H9 (cell line): Measurements from ENCODE around the gene MRTFA. TPM values are rescaled to one million over a fixed set of nuclear protein-coding genes. Genes with fewer than 3 reads are reported as not detected.

ENCODE experiments used
- DNase-seq: peaks from one replicate; pipeline ENCODE4 v3.0.0-alpha.2; 2017
- H2AFZ ChIP-seq: one replicate; pipeline ENCODE4 v1.6.1; 2013; ENCODE audit warnings: mild to moderate bottlenecking, low read length, control low read depth, moderate library complexity
- H2AK5ac ChIP-seq: 2 replicates; pipeline ENCODE4 v1.6.1; 2013; ENCODE audit warnings: low read length, control low read depth, mixed read lengths; ENCODE audit not compliant: insufficient read length
- H2BK120ac ChIP-seq: one replicate; pipeline ENCODE4 v1.6.1; 2013; ENCODE audit warnings: low read depth, mild to moderate bottlenecking, low read length, control low read depth, inconsistent platforms; ENCODE audit not compliant: poor library complexity, severe bottlenecking
- H2BK12ac ChIP-seq: 2 replicates; pipeline ENCODE4 v1.6.1; 2013; ENCODE audit warnings: low read length, control low read depth, mixed read lengths, low read depth; ENCODE audit not compliant: insufficient read length
- H2BK15ac ChIP-seq: 2 replicates; pipeline ENCODE4 v1.6.1; 2013; ENCODE audit warnings: low read depth, low read length, control low read depth
- H2BK20ac ChIP-seq: one replicate; pipeline ENCODE4 v1.6.1; 2013; ENCODE audit warnings: low read depth, mild to moderate bottlenecking, low read length, control low read depth, inconsistent platforms; ENCODE audit not compliant: poor library complexity, severe bottlenecking
- H2BK5ac ChIP-seq: 2 replicates; pipeline ENCODE4 v1.6.1; 2013; ENCODE audit warnings: low read length, control low read depth, mixed read lengths; ENCODE audit not compliant: insufficient read length
- H3K14ac ChIP-seq: 2 replicates; pipeline ENCODE4 v1.6.1; 2013; ENCODE audit warnings: low read length, control low read depth; ENCODE audit not compliant: insufficient read depth
- H3K18ac ChIP-seq: 2 replicates; pipeline ENCODE4 v1.6.1; 2013; ENCODE audit warnings: low read depth, mild to moderate bottlenecking, mixed read lengths, low read length, control low read depth; ENCODE audit not compliant: insufficient read length
- H3K23ac ChIP-seq: 2 replicates; pipeline ENCODE4 v1.6.1; 2013; ENCODE audit warnings: low read length, control low read depth, mixed read lengths, low read depth; ENCODE audit not compliant: insufficient read length
- H3K23me2 ChIP-seq: 2 replicates; pipeline ENCODE4 v1.6.1; 2013; ENCODE audit warnings: low read depth, mild to moderate bottlenecking, mixed read lengths, low read length, control low read depth; ENCODE audit not compliant: insufficient read length, poor library complexity, severe bottlenecking
- H3K27ac ChIP-seq: 2 replicates; pipeline ENCODE4 v1.5.1; 2013; ENCODE audit warnings: low read length, control low read depth, mixed read lengths, low read depth; ENCODE audit not compliant: insufficient read length
- H3K27me3 ChIP-seq: 2 replicates; pipeline ENCODE4 v1.6.1; 2013; ENCODE audit warnings: low read length, control low read depth, inconsistent platforms; ENCODE audit not compliant: insufficient read depth
- H3K4ac ChIP-seq: 2 replicates; pipeline ENCODE4 v1.6.1; 2013; ENCODE audit warnings: low read depth, mild to moderate bottlenecking, control low read depth, inconsistent platforms, low read length, moderate library complexity
- H3K4me1 ChIP-seq: 2 replicates; pipeline ENCODE4 v1.6.1; 2013; ENCODE audit warnings: low read length, control low read depth, inconsistent platforms; ENCODE audit not compliant: insufficient read depth
- H3K4me2 ChIP-seq: 2 replicates; pipeline ENCODE4 v1.6.1; 2013; ENCODE audit warnings: low read length, control low read depth, mixed read lengths; ENCODE audit not compliant: insufficient read length, insufficient read depth
- H3K56ac ChIP-seq: 2 replicates; pipeline ENCODE4 v1.6.1; 2013; ENCODE audit warnings: low read depth, mild to moderate bottlenecking, mixed read lengths, low read length, control low read depth; ENCODE audit not compliant: insufficient read length
- H3K79me1 ChIP-seq: 2 replicates; pipeline ENCODE4 v1.6.1; 2013; ENCODE audit warnings: low read depth, mild to moderate bottlenecking, moderate library complexity, low read length, control low read depth, inconsistent platforms; ENCODE audit not compliant: insufficient read depth, poor library complexity, severe bottlenecking
- H3K79me2 ChIP-seq: 2 replicates; pipeline ENCODE4 v1.6.1; 2013; ENCODE audit warnings: low read length, control low read depth, inconsistent platforms; ENCODE audit not compliant: insufficient read depth
- H3K9ac ChIP-seq: 2 replicates; pipeline ENCODE4 v1.6.1; 2013; ENCODE audit warnings: low read length, control low read depth, mixed read lengths; ENCODE audit not compliant: insufficient read length; ENCODE audit errors: extremely low read depth
- H3K9me3 ChIP-seq: one replicate; pipeline ENCODE4 v1.6.1; 2013; ENCODE audit warnings: low read depth, low read length, inconsistent platforms; ENCODE audit not compliant: control insufficient read depth
- H3T11ph ChIP-seq: one replicate; pipeline ENCODE4 v1.6.1; 2013; ENCODE audit warnings: mild to moderate bottlenecking, low read length, control low read depth, inconsistent platforms
- H4K20me1 ChIP-seq: one replicate; pipeline ENCODE4 v1.6.1; 2013; ENCODE audit not compliant: control insufficient read depth, insufficient read length, insufficient read depth
- H4K5ac ChIP-seq: 2 replicates; pipeline ENCODE4 v1.6.1; 2013; ENCODE audit warnings: low read depth, mild to moderate bottlenecking, mixed read lengths, low read length, control low read depth; ENCODE audit not compliant: insufficient read length
- H4K8ac ChIP-seq: replicated peaks from 2 replicates; pipeline ENCODE4 v1.6.1; 2013; ENCODE audit warnings: low read length, control low read depth, mixed read lengths, low read depth; ENCODE audit not compliant: insufficient read length
- H4K91ac ChIP-seq: 2 replicates; pipeline ENCODE4 v1.6.1; 2013; ENCODE audit warnings: low read depth, mild to moderate bottlenecking, moderate library complexity, mixed read lengths, low read length, control low read depth; ENCODE audit not compliant: insufficient read length
- H3K27ac Mint-ChIP-seq, 3 experiments: 2 replicates in 2 of 3; 3 replicates in 1 of 3; pipeline ENCODE4 v1.8.0; 2020 to 2021; ENCODE audit warnings: mixed read lengths in 3 of 3, mild to moderate bottlenecking in 1 of 3, moderate library complexity in 1 of 3
- H3K27me3 Mint-ChIP-seq: 2 replicates; pipeline ENCODE4 v1.8.0; 2021; ENCODE audit warnings: low read depth, mild to moderate bottlenecking, moderate library complexity, mixed read lengths
- H3K36me3 Mint-ChIP-seq, 3 experiments: 2 replicates in 2 of 3; 3 replicates in 1 of 3; pipeline ENCODE4 v1.8.0; 2020 to 2021; ENCODE audit warnings: low read depth in 3 of 3, mixed read lengths in 3 of 3; ENCODE audit not compliant: insufficient read depth in 1 of 3
- H3K4me1 Mint-ChIP-seq, 2 experiments: 2 replicates each; pipeline ENCODE4 v1.8.0; 2020; ENCODE audit warnings: mixed read lengths in 2 of 2
- H3K4me3 Mint-ChIP-seq, 2 experiments: 2 replicates in 1 of 2; 3 replicates in 1 of 2; pipeline ENCODE4 v1.8.0; 2020 to 2021; ENCODE audit warnings: mild to moderate bottlenecking in 2 of 2, mixed read lengths in 2 of 2, moderate library complexity in 1 of 2
- H3K9me3 Mint-ChIP-seq, 2 experiments: 2 replicates in 1 of 2; 3 replicates in 1 of 2; pipeline ENCODE4 v1.8.0; 2020; ENCODE audit warnings: mild to moderate bottlenecking in 2 of 2, mixed read lengths in 2 of 2, moderate library complexity in 1 of 2
- CTCF ChIP-seq: fragments of 200-600 bp; sonication (generic); conservative IDR thresholded peaks from 3 replicates; pipeline ENCODE4 v1.8.0; 2021; ENCODE audit warnings: antibody characterized with exemption, mild to moderate bottlenecking
- WGBS: extraction: QIAGEN DNeasy Blood & Tissue Kit; methylation state at CpG from one replicate; pipeline ENCODE4 v1.1.7; 2013; ENCODE audit warnings: missing lambda C conversion rate, low lambda C conversion rate, mixed read lengths; ENCODE audit not compliant: insufficient read length; ENCODE audit errors: extremely low coverage; 5-methylcytosine and 5-hydroxymethylcytosine counted together
- total RNA-seq: library from RNA; stranded (reverse); gene quantifications from 2 replicates; pipeline ENCODE4 v1.2.1, GENCODE V29; 2021

MRTFA gene
- total RNA-seq, 1 experiment from 2014 or later, result 38.1 TPM

GRCh38 chr22:40597526-40598430, 38.7 kb downstream of the MRTFA start:
- Histone ChIP-seq H4K20me1 (no peaks in the 10 kb centered on the region), H4K91ac (no peak overlapping the region), H3K14ac (no peak overlapping the region), H3K9me3 (no peaks in the 10 kb centered on the region), H4K5ac (no peak overlapping the region), H3K4me1 (peaks cover 6% of the 10 kb centered on the region; the same call in 1 of the 2 replicates), H4K8ac (no peak overlapping the region), H2BK20ac (no peak overlapping the region), H3K27me3 (no peaks in the 10 kb centered on the region), H2AK5ac (no peak overlapping the region), H3K79me2 (peaks cover 6% of the 10 kb centered on the region; the same call in 1 of the 2 replicates), H3T11ph (no peak overlapping the region), H3K56ac (no peak overlapping the region), H3K23me2 (no peaks in the 10 kb centered on the region), H2BK12ac (no peak overlapping the region), H2AFZ (no peak overlapping the region), H2BK120ac (no peak overlapping the region), H3K4me2 (no peak overlapping the region), H3K9ac (no peak overlapping the region), H2BK5ac (no peak overlapping the region), H2BK15ac (no peak overlapping the region), H3K23ac (no peak overlapping the region), H3K27ac (peak overlapping the region; percentile 33), H3K4ac (no peak overlapping the region), H3K18ac (no peak overlapping the region), H3K79me1 (peaks cover 8% of the 10 kb centered on the region)
- Mint-ChIP-seq H3K4me3 (no peak overlapping the region), H3K9me3 (no peaks in the 10 kb centered on the region), H3K36me3 (no peaks in the 10 kb centered on the region; a peak in 2 of 7 replicates), H3K4me1 (peaks cover 28 to 43% of the 10 kb centered on the region in 2 experiments), H3K27ac (peak overlapping the region in 2 of 3 experiments; percentile 58 to 92; a peak in 3 of 7 replicates), H3K27me3 (no peaks in the 10 kb centered on the region)
- TF ChIP-seq CTCF, result no peak
- no CpG with 5 or more reads among the region's 7 CpGs for WGBS
- no peak for DNase-seq
